HG03045 (cell line): Measurements from ENCODE around the gene TTLL3.

ENCODE experiments used
- ATAC-seq: cut with Tn5 transposase; IDR thresholded peaks from one replicate; pipeline ENCODE4 v1.9.1; 2021; ENCODE audit warnings: mild to moderate bottlenecking, moderate library complexity; ENCODE audit not compliant: unreplicated experiment

The TTLL3 gene

DNA sequence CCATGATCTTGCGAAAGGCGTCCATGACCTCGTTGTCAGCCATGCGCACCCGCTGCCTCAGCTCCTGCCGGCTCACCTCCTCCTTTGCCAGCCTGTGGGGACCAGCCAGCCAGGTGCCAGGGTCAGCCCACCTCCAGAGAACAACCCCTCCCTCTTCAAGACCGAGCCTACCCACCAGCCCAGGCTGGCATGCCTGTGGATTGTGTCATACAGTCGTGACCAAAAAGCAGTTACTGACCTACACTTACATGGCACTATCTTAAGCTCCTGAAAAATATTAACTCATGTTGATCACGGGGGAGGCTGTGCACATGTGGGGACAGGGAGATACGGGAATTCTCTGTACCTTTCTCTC is 29.6 kb upstream of the TTLL3 start:
- no peak for ATAC-seq

- no peak for ATAC-seq
Observed at GRCh38 chr3:9780910-9781309, 29.2 kb upstream of the TTLL3 start.

DNA sequence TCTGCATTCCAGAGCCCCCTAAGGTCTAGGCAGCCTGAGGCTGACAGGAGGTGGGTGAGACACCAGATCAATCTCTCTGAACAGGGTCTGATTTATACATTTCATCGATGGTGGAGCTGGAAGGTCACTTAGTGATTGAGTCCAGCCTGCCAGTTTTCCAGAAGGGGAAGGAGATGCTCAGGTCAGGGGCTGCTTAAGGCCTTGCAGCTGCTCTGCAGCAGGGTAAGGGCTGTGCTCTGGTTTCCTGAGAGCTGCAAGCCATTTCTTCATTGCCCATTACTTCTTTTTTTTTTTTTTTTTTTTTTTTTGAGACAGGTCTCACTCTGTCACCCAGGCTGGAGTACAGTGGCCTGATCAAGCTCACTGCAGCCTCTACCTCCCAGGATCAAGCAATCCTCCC is 28.5 kb upstream of the TTLL3 start:
- no peak for ATAC-seq

DNA sequence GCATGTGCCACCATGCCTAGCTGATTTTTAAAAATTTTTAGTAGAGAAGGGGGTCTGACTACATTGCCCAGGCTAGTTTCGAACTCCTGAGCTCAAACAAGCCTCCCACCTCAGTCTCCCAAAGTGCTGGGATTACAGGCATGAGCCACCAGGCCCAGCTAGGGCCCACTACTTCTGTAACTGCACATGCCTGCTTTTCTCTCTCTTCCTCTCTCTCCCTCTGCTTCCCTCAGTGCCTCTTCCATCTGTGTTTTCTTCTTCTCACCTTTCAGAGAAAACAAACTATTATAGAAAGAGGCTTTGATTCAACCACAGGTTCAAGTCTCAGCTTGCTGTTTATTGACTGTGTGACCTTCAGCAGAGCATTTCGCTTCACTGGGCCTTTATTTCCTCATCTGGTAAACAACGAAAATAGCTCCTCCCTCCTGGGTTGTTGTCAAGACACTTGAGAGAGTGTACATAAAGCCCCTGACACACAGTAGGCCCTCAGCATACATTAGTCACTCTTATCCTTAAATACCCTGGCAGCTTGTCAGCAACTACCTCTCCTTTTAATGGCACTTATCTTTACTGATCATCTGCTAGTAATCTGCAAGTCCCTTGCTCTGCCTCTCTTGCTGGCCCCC is 28.0 kb upstream of the TTLL3 start:
- ATAC-seq, result no peak

GRCh38 chr3:9782770-9783169 is 27.3 kb upstream of the TTLL3 start:
- ATAC-seq, result no peak

DNA sequence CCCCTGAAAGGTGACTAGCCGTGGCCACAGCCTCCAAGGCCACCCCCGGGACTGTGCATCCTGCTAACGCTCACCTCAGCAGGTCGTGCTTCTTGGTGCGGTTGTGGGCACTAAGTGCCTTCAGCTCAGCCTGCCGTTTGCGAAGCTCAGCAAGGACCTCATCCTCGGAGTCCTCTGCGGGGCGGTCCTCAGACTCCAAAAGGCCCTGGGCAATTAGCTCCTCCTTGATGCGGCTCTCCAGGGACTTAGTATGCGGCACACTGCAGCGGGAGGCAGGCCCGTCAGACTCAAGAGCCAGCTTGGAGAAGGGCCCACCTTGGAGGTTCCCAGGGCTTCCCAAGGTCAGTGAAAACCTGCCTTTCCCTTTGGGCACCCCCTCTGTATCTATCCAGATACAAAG is 26.1 kb upstream of the TTLL3 start:
- ATAC-seq, result no peak

DNA sequence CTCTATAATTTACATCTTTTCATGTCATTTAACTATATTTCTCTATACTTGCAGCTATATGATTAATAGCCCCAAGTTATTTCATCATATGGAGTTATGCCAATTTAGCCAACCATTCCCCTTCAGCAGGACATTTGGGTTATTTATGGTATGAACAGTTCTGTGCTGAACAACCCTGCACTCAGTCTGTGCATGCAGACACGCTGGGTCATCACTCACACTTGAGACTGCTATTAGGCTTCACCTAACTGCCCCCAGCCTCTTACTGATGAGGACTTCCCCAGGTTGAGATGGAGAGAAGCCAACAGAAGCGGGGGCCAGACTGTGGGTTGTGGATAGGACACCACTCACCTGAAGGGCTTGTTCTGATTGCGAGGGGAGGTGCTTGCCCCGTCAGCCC is 25.1 kb upstream of the TTLL3 start:
- no peak for ATAC-seq

DNA sequence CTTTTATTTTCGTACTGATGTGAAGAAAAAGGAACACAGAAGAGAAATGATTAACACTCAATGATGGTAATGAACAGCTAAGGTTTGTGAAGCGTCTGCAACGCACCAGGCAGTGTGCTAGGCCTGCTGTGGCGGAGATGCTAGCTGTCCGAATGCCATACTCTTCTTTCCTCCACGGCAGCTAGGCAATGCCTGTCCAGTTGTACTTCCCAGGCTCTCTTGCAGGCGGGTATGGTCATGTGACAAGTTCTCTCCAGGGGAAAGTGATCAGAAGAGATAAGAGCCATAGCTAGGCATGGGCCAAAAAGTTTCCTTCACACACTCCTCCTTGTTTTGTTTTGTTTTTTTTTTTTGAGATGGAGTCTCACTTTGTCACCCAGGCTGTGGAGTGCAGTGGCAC is 24.5 kb upstream of the TTLL3 start:
- ATAC-seq, result no peak

- ATAC-seq, result no peak
Observed at GRCh38 chr3:9786209-9786739, 23.8 kb upstream of the TTLL3 start.

GRCh38 chr3:9786825-9787669 is 23.0 kb upstream of the TTLL3 start:
- no peak for ATAC-seq

GRCh38 chr3:9787714-9788113 is 22.3 kb upstream of the TTLL3 start:
- ATAC-seq, result no peak

- no peak for ATAC-seq
Observed at GRCh38 chr3:9791127-9791526, 18.9 kb upstream of the TTLL3 start.

DNA sequence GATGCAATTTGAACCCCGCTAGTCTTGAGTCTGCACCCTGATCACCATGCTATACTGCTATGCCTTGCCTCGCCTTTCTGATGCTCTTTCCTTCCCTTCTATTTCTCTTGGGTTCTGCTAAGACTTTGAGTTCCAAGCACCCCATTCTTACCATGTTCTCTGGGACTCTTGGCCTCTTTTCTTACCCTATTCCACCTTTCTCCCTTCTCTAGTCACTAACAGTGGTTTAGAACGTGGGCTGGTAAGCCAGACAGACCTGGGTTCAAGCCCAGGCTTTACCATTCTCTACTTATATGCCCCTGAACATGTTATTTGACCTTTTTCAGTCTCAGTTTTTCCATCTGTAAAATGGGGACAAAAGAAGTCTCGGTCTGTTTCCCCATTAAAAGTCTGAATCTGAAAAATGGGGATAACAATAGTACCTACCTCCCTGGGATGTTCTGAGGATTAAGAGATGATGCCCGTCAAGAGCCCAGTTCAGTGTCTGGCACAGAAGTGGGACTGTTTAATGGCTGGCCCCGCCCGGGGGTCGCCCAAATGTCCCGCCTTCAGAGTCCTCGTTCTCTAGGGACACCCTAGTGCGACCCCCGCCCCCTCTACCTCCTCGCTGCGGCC is 18.2 kb upstream of the TTLL3 start:
- ATAC-seq, result no peak

- peak; percentile 83 for ATAC-seq
Observed at GRCh38 chr3:9792405-9793160, 17.5 kb upstream of the TTLL3 start, which contains the start of the genes ARPC4 and TADA3. ARPC4 (plus strand) TSS chr3:9793082; CDS start chr3:9793122, 40 bp downstream. TADA3 (minus strand) TSS chr3:9792473; CDS start chr3:9791466, 1,007 bp downstream.

DNA sequence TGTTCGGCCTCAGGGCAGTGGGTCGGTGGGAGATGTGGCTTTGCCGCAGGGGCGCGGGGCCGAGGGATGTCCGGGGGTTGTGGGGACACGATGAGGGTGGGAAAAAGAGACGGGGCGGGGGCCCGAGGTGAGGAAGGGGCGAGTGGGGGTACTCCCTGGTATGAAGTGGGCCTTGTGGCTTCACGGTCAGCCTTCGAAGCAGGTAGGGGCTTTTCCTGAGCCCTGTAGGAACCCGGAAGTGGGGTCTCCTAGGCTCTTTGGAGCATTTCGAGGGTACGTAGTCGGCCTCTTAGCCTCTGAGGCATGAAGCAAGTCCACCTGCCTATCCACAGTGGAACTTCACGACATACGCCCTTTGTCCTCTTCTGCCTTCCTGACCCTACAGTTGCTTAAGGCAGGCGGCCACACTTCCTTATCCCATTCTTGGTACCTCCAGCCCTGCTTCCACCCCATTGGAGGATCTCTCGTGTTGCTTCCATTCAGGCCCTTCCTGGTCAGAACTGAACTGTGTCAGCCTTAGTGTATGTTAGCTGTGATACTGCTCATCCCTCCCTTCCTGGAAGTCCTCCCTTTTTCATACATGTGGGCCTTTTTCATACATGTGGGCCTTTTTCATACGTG is 16.8 kb upstream of the TTLL3 start:
- peak; percentile 4 for ATAC-seq

DNA sequence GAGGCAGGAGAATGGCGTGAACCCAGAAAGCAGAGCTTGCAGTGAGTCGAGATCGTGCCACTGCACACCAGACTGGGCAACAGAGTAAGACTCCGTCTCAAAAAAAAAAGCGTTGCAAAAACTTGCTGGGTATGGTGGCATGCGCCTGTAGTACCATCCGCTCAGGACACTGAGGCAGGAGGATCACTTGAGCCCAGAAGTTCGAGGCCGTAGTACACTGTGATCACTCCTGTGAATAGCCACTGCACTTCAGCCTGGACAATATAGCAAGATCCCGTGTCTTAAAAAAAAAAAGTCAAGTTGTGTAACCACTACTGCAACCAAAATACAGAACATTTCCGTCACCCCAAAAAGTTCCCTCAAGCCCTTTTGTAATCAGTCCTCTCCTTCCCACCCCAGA is 15.7 kb upstream of the TTLL3 start:
- ATAC-seq, result no peak

DNA sequence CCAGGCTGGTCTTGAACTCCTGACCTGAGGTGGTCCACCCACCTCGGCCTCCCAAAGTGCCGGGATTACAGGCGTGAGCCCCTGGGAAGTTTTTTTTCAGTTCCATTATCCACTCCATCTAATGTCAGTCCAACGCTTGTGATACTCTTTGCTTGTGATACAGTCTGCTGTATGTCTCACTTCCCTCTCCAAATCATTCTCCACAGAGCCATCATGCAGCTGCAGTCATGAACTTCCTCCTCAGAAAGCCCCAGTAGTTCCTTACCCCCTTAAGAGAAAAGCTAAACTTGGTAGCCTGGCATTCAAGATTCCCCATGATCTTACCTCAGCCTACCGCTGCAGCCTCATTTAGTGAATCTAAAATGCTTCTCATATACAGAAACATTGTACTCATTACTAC is 14.9 kb upstream of the TTLL3 start:
- no peak for ATAC-seq

GRCh38 chr3:9797196-9797945 is 12.7 kb upstream of the TTLL3 start:
- ATAC-seq, result no peak

DNA sequence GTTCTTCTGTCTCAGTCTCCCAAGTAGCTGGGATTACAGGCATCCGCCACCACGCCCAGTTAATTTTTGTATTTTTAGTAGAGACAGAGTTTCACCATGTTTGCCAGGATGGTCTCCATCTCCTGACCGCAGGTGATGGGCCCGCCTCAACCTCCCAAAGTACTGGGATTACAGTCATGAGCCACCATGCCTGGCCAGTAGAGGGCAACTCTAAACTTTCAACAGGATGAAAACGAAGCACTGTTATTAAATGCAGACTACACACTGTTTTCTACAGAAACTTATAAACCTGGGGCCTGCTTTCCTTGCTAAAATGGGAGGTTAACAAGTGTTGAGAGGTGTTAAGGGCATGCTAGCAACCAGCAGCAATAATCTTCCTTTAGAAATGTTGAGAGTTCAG is 9.5 kb upstream of the TTLL3 start:
- no peak for ATAC-seq

- ATAC-seq, result no peak
Observed at GRCh38 chr3:9803494-9803893, 6.6 kb upstream of the TTLL3 start.
